GM12874 (cell line): Measurements from ENCODE around the gene GULP1.

ENCODE experiments used
- CTCF ChIP-seq: IDR thresholded peaks from 2 replicates; pipeline ENCODE4 v1.5.1; 2011; ENCODE audit warnings: low read depth, mild to moderate bottlenecking, control low read depth, low read length, moderate library complexity; ENCODE audit not compliant: insufficient read depth

Gene GULP1

GRCh38 chr2:188609321-188610049 lies 317.8 kb downstream of the GULP1 start:
- no peak for TF ChIP-seq CTCF

- TF ChIP-seq CTCF: no peak
Measured at GRCh38 chr2:188610050-188610444, 318.4 kb downstream of the GULP1 start.

GRCh38 chr2:188610827-188611226 lies 319.2 kb downstream of the GULP1 start:
- no peak for TF ChIP-seq CTCF

- no peak for TF ChIP-seq CTCF
Measured at GRCh38 chr2:188619146-188619545, 327.5 kb downstream of the GULP1 start.

GRCh38 chr2:188620916-188621315 lies 329.2 kb downstream of the GULP1 start:
- TF ChIP-seq CTCF: no peak

GRCh38 chr2:188622601-188623260 lies 331.1 kb downstream of the GULP1 start:
- no peak for TF ChIP-seq CTCF

- TF ChIP-seq CTCF: no peak
Measured at GRCh38 chr2:188623995-188624643, 332.4 kb downstream of the GULP1 start.
